Stimulated activated naive B cell treated with anti-CD40 and anti-IgM and Interleukin-4, amounts not matched to agents 10 μg/mL and 1 μg/mL and 100 μg/mL, for 72 hours (primary cell): ENCODE results near the gene COL23A1.

ENCODE experiments used
- ATAC-seq, 2 donors: fragments of 150-1000 bp; cut with Tn5 transposase; replicated peaks; 2 replicates each; pipeline ENCODE4 v1.10.0; 2021; ENCODE audit warnings: moderate library complexity in 1 of 2
- DNase-seq: peaks from one replicate; pipeline ENCODE4 v3.0.0; 2021
- H3K27ac Mint-ChIP-seq: one replicate; pipeline ENCODE4 v1.8.0; 2022; ENCODE audit warnings: mild to moderate bottlenecking, mixed read lengths
- H3K27me3 Mint-ChIP-seq, 2 donors: one replicate each; pipeline ENCODE4 v1.8.0; 2022; ENCODE audit warnings: mixed read lengths in 2 of 2
- H3K36me3 Mint-ChIP-seq, 2 donors: one replicate each; pipeline ENCODE4 v1.8.0; 2022; ENCODE audit warnings: mixed read lengths in 2 of 2, mild to moderate bottlenecking in 1 of 2
- H3K4me1 Mint-ChIP-seq, 2 donors: one replicate each; pipeline ENCODE4 v1.8.0; 2022; ENCODE audit warnings: mixed read lengths in 2 of 2, mild to moderate bottlenecking in 1 of 2
- H3K4me3 Mint-ChIP-seq, 2 donors: one replicate each; pipeline ENCODE4 v1.8.0; 2022; ENCODE audit warnings: mild to moderate bottlenecking in 2 of 2, mixed read lengths in 2 of 2, moderate library complexity in 1 of 2
- H3K9me3 Mint-ChIP-seq, 2 donors: one replicate each; pipeline ENCODE4 v1.8.0; 2022; ENCODE audit warnings: mixed read lengths in 2 of 2, mild to moderate bottlenecking in 1 of 2

Gene COL23A1

GRCh38 chr5:178555771-178556211, 34.4 kb downstream of the COL23A1 start:
- Mint-ChIP-seq H3K27ac (no peak overlapping the region), H3K4me1 (peaks cover 0 to 8% of the 10 kb centered on the region in 2 donors), H3K9me3 (no peaks in the 10 kb centered on the region), H3K36me3 (no peaks in the 10 kb centered on the region), H3K4me3 (no peak overlapping the region), H3K27me3 (peaks cover 37 to 49% of the 10 kb centered on the region in 2 donors)
- ATAC-seq (no peak), DNase-seq (no peak)

GRCh38 chr5:178555005-178555404, 35.2 kb downstream of the COL23A1 start:
- H3K27me3 Mint-ChIP-seq, result peaks cover 31 to 43% of the 10 kb centered on the region in 2 donors
- H3K36me3 Mint-ChIP-seq, result no peaks in the 10 kb centered on the region
- H3K4me3 Mint-ChIP-seq, result no peak overlapping the region
- H3K9me3 Mint-ChIP-seq, result no peaks in the 10 kb centered on the region
- no peak for DNase-seq
- ATAC-seq, result no peak
- H3K27ac Mint-ChIP-seq, result no peak overlapping the region
- peaks cover 0 to 4% of the 10 kb centered on the region in 2 donors for H3K4me1 Mint-ChIP-seq

- Mint-ChIP-seq H3K36me3 (no peaks in the 10 kb centered on the region), H3K4me1 (no peaks in the 10 kb centered on the region), H3K4me3 (no peak overlapping the region), H3K27ac (no peak overlapping the region), H3K27me3 (peaks cover 24 to 36% of the 10 kb centered on the region in 2 donors), H3K9me3 (no peaks in the 10 kb centered on the region)
- ATAC-seq, result no peak
- no peak for DNase-seq
Measured at GRCh38 chr5:178554311-178554710, 35.9 kb downstream of the COL23A1 start.

- no peak for ATAC-seq
- Mint-ChIP-seq H3K4me1 (no peaks in the 10 kb centered on the region), H3K4me3 (no peak overlapping the region), H3K9me3 (no peaks in the 10 kb centered on the region), H3K36me3 (no peaks in the 10 kb centered on the region), H3K27ac (no peak overlapping the region), H3K27me3 (peaks cover 19 to 31% of the 10 kb centered on the region in 2 donors)
- DNase-seq, result no peak
Measured at GRCh38 chr5:178553517-178553916, 36.7 kb downstream of the COL23A1 start.

GRCh38 chr5:178551468-178551867, 38.7 kb downstream of the COL23A1 start:
- peaks cover 19 to 31% of the 10 kb centered on the region in 2 donors for H3K27me3 Mint-ChIP-seq
- no peak for DNase-seq
- H3K4me3 Mint-ChIP-seq, result no peak overlapping the region
- no peak for ATAC-seq
- no peaks in the 10 kb centered on the region for H3K4me1 Mint-ChIP-seq
- no peak overlapping the region for H3K27ac Mint-ChIP-seq
- no peaks in the 10 kb centered on the region for H3K36me3 Mint-ChIP-seq
- H3K9me3 Mint-ChIP-seq, result no peaks in the 10 kb centered on the region

- Mint-ChIP-seq H3K36me3 (no peaks in the 10 kb centered on the region), H3K9me3 (no peaks in the 10 kb centered on the region), H3K27me3 (peaks cover 18 to 30% of the 10 kb centered on the region in 2 donors), H3K27ac (no peak overlapping the region), H3K4me1 (no peaks in the 10 kb centered on the region), H3K4me3 (no peak overlapping the region)
- DNase-seq (no peak), ATAC-seq (no peak)
Measured at GRCh38 chr5:178551059-178551458, 39.1 kb downstream of the COL23A1 start.

GRCh38 chr5:178548746-178549145, 41.4 kb downstream of the COL23A1 start:
- Mint-ChIP-seq H3K4me1 (no peaks in the 10 kb centered on the region), H3K36me3 (no peaks in the 10 kb centered on the region), H3K27ac (no peak overlapping the region), H3K27me3 (peaks cover 12 to 13% of the 10 kb centered on the region in 2 donors), H3K9me3 (no peaks in the 10 kb centered on the region), H3K4me3 (no peak overlapping the region)
- DNase-seq (no peak), ATAC-seq (no peak)

- Mint-ChIP-seq H3K27ac (no peak overlapping the region), H3K36me3 (no peaks in the 10 kb centered on the region), H3K27me3 (peaks cover 10 to 12% of the 10 kb centered on the region in 2 donors), H3K4me3 (no peak overlapping the region), H3K4me1 (no peaks in the 10 kb centered on the region), H3K9me3 (no peaks in the 10 kb centered on the region)
- ATAC-seq (peak in 1 of 2 donors; percentile 41), DNase-seq (no peak)
Measured at GRCh38 chr5:178547753-178548415, 42.3 kb downstream of the COL23A1 start.

GRCh38 chr5:178547052-178547666, 43.0 kb downstream of the COL23A1 start:
- Mint-ChIP-seq H3K27ac (peak overlapping the region; percentile 76), H3K36me3 (no peaks in the 10 kb centered on the region), H3K4me1 (no peaks in the 10 kb centered on the region), H3K27me3 (peaks cover 9 to 11% of the 10 kb centered on the region in 2 donors), H3K4me3 (no peak overlapping the region), H3K9me3 (no peaks in the 10 kb centered on the region)
- DNase-seq, result no peak
- no peak for ATAC-seq

GRCh38 chr5:178546675-178547033, 43.5 kb downstream of the COL23A1 start:
- ATAC-seq, result no peak
- peaks cover 4 to 6% of the 10 kb centered on the region in 2 donors for H3K27me3 Mint-ChIP-seq
- no peaks in the 10 kb centered on the region for H3K9me3 Mint-ChIP-seq
- H3K4me3 Mint-ChIP-seq, result no peak overlapping the region
- no peaks in the 10 kb centered on the region for H3K4me1 Mint-ChIP-seq
- H3K27ac Mint-ChIP-seq, result peak overlapping the region; percentile 32
- no peak for DNase-seq
- no peaks in the 10 kb centered on the region for H3K36me3 Mint-ChIP-seq

- peak overlapping the region; percentile 32 for H3K27ac Mint-ChIP-seq
- H3K9me3 Mint-ChIP-seq, result no peaks in the 10 kb centered on the region
- no peaks in the 10 kb centered on the region for H3K36me3 Mint-ChIP-seq
- ATAC-seq (no peak), DNase-seq (no peak)
- H3K27me3 Mint-ChIP-seq, result peaks cover 0 to 6% of the 10 kb centered on the region in 2 donors
- no peaks in the 10 kb centered on the region for H3K4me1 Mint-ChIP-seq
- no peak overlapping the region for H3K4me3 Mint-ChIP-seq
Measured at GRCh38 chr5:178545941-178546674, 44.1 kb downstream of the COL23A1 start.

- ATAC-seq (no peak), DNase-seq (no peak)
- Mint-ChIP-seq H3K4me1 (no peaks in the 10 kb centered on the region), H3K36me3 (no peaks in the 10 kb centered on the region), H3K27ac (no peak overlapping the region), H3K27me3 (peaks cover 0 to 6% of the 10 kb centered on the region in 2 donors), H3K4me3 (no peak overlapping the region), H3K9me3 (no peaks in the 10 kb centered on the region)
Measured at GRCh38 chr5:178545176-178545575, 45.0 kb downstream of the COL23A1 start.

- H3K36me3 Mint-ChIP-seq, result no peaks in the 10 kb centered on the region
- no peak for DNase-seq
- peaks cover 0 to 6% of the 10 kb centered on the region in 2 donors for H3K27me3 Mint-ChIP-seq
- no peak overlapping the region for H3K4me3 Mint-ChIP-seq
- H3K27ac Mint-ChIP-seq, result no peak overlapping the region
- no peak for ATAC-seq
- no peaks in the 10 kb centered on the region for H3K4me1 Mint-ChIP-seq
- no peaks in the 10 kb centered on the region for H3K9me3 Mint-ChIP-seq
Measured at GRCh38 chr5:178544166-178544834, 45.9 kb downstream of the COL23A1 start.

GRCh38 chr5:178542455-178542854, 47.7 kb downstream of the COL23A1 start:
- no peaks in the 10 kb centered on the region for H3K9me3 Mint-ChIP-seq
- no peak overlapping the region for H3K27ac Mint-ChIP-seq
- ATAC-seq (no peak), DNase-seq (no peak)
- H3K27me3 Mint-ChIP-seq, result no peaks in the 10 kb centered on the region
- H3K36me3 Mint-ChIP-seq, result no peaks in the 10 kb centered on the region
- H3K4me1 Mint-ChIP-seq, result no peaks in the 10 kb centered on the region
- no peak overlapping the region for H3K4me3 Mint-ChIP-seq
